Pons (tissue), 1 donor: ENCODE measurements around the gene OSER1.
A peak's percentile ranks its signal among the peaks of the same experiment; 100 is the strongest.
"Not testable (repeated sequence)": the region's sequence is repeated elsewhere in the genome, so short reads cannot be mapped to it uniquely, and the experiment has no call there.

Source experiments
- DNase-seq: peaks from one replicate; pipeline ENCODE4 v3.0.0-alpha.2; 2016; ENCODE audit warnings: low spot score

Gene OSER1

DNA sequence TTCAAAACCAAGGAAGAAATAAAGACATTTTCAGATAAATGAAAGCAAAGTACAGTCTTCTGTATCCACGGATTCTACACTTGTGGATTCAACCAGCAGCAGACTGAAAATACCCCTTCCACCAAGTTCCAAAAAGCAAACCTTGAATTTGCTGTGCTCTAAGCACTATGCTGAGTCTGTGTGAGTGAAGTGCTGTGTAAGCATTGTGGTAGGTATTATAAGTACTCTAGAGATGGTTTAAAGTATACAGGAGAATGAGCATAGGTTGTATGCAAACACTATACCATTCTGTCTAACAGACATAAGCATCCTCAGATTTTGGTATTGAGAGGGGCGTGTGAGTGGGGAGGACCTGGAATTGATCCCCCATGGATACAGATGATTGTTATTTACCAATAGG, 9.6 kb downstream of the OSER1 start:
- DNase-seq, result no peak

DNA sequence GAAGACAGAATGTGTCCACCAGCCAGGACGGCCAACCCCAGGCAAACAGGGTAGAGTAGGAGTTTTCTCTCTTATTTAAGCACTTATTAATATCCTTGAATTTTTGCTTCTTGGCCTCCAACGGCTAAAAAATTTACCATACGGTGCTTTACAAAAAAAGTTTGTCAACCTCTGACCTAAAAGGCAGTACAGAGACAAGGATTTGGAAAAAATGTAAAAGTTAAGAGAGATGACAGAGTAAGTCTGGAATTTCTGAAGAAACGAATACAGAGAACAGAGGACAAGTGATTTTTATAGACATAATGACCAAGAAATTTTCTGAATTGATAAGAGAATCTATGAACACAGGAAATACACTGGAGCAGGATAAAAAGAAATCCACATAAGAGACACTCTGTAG, 10.2 kb downstream of the OSER1 start:
- DNase-seq, result no peak

GRCh38 chr20:44199877-44200276, 10.7 kb downstream of the OSER1 start:
- no peak for DNase-seq

- no peak for DNase-seq
Observed at GRCh38 chr20:44198872-44199271, 11.7 kb downstream of the OSER1 start.

DNA sequence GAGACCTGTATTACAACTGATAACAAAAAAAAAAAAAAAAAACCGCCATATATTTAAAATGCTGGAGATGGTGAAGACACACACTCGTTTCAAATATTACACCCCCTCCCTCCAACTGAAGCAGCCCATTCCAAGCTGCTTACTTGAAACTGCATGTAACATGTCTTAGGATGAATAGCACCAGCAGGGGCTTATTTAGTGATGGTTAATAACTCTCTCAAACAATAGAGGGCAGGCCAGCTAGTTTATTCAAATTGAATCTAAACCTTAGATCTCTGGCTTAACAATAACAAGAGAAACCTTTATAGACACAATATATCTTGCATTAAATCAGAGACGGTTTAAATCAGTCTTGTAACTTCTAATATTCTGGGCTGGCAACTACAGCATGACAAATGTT, 14.3 kb downstream of the OSER1 start:
- no peak for DNase-seq

GRCh38 chr20:44195605-44196004, 15.0 kb downstream of the OSER1 start:
- no peak for DNase-seq

GRCh38 chr20:44193801-44194200, 16.8 kb downstream of the OSER1 start:
- DNase-seq, result no peak

GRCh38 chr20:44191640-44192039, 18.9 kb downstream of the OSER1 start:
- not testable (repeated sequence) for DNase-seq

GRCh38 chr20:44190197-44190852, 20.2 kb downstream of the OSER1 start:
- DNase-seq, result peak; percentile 62

DNA sequence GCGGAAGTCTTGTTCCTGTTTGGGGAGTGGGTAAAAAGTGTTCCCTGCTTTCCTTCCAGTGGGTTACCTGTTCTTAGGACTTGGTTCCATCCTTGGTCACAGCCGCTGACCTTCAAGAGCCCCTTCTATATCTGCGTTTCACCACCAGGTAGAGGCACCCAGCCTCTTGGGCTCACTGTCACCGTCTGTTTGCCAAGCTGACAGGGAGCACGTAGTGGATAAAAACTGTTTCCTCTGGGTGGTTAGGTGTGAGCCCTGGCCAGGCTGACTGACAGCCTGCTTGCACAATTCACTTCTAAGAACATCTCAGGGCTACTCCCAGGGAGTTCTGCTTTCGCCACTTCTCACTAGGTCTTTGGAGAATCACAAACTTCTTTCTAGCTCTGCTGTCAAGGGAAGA, 21.8 kb downstream of the OSER1 start:
- no peak for DNase-seq

DNA sequence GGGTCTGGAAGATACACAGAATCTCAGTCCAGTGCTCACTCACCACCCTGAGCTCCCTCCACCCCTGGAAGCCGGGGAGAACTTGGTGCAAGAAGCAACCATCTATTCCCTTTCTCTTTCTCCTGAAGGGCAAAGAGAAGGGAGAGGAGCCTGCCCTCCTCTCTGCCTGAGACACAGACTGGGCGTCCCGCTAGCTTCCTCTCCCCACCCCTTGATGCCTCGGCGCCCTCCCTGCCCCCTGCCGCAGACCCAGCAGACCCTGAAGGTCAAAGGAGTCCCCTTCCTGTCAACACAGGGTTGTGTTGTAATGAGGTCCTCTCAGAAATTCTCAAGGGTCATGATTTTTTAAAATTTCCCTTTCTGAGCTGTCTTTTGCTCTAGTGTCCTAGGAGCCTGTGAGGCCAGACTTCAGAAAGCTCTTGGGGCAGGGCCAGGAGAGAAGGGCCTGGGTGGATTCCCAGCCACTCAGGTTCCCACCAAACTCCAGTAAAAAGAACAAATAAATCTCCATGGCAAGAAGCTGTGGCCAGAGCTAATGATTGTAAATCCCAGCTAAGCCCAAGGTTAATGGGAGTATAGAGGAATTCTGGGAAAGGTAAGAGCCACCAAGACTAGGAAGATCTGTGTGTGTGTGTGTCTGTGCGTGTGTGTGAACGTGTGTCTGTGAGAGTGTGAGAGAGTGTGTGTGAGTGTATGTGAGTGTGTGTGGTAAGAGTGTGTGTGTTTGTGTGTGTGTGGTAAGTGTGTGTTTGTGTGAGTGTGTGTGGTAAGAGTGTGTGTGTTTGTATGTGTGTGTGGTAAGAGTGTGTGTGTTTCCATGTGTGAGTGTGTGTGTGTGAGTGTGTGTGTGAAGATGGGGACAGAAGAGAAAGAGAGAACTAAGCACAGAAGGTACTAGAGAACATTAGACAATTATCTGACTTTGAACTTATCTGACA, 22.5 kb downstream of the OSER1 start:
- DNase-seq, result no peak

DNA sequence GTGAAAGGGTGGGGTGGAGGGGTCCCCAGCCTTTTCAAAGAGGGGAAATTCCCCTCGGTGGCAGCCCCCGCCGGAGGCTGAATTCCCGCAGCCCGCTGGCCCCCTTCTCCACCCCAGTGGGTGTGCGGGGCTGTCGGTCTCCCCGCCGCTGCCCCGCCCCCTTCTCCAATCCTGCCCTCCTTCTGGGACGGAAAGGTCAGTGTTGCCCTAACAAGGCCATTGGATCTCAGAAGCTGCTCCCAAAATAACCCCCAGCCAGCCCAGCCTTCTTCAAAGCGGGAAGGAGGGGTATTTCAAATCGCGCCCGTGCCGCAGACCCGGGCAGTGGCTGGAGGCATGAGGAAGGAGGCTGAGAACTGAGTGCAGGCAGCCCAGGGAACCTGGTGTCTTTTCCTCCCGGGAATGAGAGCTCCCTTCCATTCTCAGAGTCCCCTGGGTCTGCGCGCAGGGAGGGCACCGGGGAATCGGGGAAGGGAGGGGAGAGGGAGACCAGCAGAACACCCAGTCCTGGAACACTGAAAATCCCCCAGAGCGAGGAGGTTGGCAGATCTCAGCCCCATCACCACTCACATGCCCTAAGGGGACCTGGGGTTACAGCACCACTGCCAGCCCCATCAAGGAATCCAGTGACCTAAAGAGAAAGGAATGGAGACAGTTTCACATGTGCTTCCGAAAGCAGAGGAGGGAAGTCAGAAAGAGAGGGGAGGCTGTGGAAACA, 23.4 kb downstream of the OSER1 start, which contains the start of gene JPH2:
JPH2 (minus strand) TSS at position 135 of the 718 bp plus-strand sequence. CDS start 483 bp downstream, outside the sequence.
- no peak for DNase-seq

GRCh38 chr20:44186674-44187053, 23.9 kb downstream of the OSER1 start:
- DNase-seq, result no peak

- DNase-seq, result no peak
Observed at GRCh38 chr20:44186201-44186600, 24.4 kb downstream of the OSER1 start.

DNA sequence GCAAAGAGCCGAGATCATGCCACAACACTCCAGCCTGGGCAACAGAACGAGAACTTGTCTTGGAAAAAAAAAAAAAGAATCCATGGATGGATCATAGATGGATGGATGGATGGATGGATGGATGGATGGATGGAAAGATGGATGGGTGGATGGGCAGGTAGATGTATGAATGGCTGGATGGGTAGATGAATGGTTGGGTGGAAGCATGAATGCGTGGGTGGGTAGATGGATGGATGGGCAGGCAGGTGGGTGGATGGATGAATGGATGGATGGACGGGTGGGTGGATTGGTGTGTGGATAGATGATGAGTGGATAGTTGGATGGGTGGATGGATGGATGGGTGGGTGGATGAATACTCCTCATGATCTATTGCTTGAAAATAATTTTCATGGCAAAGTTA, 25.0 kb downstream of the OSER1 start:
- DNase-seq, result no peak

DNA sequence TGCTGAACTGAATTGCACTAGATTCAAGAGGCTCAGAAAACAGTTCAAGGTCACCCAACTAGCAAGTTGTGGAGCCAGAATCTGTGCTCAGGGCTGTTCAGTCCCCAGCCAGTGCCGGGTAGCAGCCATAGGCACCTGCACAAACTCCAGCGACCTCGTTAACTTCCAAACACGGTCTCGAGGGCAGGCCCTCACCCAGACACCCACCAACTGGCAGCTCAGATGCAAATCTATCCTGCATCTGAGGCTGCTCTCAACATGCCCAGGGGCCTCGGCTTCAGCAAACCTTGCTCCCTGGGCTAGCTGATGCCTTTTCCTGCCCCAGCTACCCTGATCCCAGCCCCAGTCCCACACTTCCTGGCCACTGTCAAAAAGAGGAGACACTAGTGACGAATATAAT, 27.3 kb downstream of the OSER1 start:
- no peak for DNase-seq

DNA sequence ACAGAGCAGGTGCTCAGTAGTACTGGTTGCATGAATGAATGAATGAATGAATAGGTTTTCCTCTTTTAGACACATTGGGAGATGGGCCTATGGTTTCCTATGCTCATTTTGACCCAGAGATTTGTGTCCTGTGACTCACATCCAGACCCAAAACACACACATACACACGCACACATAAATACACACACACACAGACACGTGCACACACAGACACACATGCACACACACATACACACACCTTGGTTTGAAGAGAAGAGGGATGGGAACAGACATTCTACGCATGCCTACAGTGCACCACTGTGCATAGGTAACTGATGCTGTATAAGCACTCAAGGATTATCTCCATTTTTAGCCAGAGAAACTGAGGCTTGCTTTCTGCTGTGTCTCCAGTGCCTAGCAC, 27.7 kb downstream of the OSER1 start:
- DNase-seq, result no peak

- DNase-seq, result no peak
Observed at GRCh38 chr20:44182135-44182765, 28.3 kb downstream of the OSER1 start.

DNA sequence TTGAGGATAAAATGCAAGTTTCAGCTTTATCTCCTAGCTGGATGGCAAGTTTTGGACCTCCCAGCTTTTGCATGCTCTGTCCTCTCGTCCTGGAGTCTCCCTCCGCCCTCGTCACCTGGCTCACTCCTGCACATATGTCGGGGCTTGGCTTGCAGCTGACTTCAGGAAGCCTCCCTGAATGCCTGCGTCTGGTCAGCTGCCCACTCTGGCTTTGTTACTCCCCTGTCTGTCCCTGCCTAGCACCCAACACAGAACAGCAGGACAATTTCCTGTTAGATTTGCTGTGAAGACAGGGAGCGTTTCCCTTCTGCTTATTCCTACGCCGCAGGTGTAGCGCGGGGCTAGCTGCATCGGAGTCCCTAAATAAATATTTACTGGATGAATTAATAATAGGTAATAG, 29.0 kb downstream of the OSER1 start:
- DNase-seq, result no peak

DNA sequence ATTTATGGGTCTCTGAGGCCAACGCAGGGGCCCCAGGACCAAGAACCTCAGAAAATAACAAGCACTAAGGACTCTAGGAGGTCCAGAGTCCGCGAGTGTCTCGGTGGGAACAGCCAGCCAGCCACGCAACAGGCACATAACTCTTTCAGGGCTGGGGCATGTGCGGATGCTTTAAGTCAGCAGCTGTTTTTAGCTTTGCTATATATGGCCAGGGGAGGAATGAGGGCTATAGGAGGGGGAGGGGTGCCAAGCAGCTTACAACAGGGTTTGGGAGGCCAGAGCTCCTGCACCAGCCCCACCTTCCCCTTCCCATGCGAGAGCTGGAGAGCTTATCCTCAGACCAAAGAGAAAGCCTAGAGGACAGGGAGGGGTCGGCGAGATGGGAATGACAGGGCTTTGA, 29.8 kb downstream of the OSER1 start:
- no peak for DNase-seq

DNA sequence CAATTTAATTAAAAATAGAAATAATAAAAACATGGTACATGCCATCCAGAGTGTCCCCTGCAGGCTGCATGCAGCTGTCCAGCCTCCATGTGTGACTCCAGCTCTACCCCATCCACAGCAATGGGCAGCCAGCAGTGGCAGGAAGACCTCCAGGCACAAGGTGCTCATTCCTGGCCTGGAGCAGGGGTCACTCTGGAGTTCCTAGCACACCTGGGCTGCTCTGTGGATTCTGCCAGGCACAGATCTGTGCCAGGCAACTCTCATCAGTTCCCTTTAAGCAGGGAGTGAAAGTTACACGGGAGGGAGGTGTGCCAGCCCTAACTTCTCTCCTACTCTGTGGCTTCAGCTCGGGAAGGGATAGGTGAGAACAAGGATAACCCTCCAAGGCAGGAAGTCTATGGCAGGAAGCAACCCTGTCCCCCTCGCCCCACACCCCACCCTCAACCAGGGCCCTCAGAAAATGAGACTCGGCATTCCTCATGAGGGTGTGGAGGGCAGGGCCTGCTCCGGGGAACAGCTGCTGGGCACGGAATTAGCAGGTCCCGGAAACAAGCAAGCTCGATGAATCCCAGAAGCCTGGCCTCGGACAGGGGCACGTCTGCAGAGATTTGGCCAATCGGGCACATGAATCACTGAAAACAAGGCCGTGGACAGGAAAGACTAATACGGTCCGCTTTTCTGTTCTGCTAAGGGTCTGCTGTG, 33.6 kb downstream of the OSER1 start:
- no peak for DNase-seq
